ENCODE data around the gene TRIM49B.
"Not testable (repeated sequence)": the region's sequence is repeated elsewhere in the genome, so short reads cannot be mapped to it uniquely, and the experiment has no call there.

The TRIM49B gene, protein sequence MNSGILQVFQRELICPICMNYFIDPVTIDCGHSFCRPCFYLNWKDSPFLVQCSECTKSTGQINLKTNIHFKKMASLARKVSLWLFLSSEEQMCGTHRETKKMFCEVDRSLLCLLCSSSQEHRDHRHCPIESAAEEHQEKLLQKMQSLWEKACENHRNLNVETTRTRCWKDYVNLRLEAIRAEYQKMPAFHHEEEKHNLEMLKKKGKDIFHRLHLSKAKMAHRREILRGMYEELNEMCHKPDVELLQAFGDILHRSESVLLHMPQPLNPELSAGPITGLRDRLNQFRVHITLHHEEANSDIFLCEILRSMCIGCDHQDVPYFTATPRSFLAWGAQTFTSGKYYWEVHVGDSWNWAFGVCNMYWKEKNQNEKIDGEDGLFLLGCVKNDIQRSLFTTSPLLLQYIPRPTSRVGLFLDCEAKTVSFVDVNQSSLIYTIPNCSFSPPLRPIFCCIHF

DNA sequence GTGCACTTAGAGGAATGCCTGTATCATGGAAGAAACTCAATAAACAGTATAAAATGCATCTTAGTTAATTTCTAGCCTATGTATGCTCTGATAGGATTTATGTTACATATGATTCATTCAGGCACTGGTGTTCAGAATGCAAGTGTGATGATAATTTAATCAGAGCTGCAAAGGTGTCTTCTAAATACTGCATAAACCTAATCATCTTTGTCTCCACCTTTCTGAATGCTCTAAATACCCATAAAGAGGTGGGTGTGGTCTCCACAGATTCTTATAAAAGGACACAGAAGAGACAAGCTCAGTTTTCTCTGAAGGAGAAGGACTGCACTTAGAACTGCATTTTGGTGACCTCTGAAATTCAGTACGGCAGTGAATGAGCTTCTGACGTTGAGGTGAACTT is at the start of gene TRIM49B:
TSS of gene TRIM49B (plus strand) at position 301 of the 400 bp plus-strand sequence. CDS start 2,777 bp downstream, outside the sequence.
- not testable (repeated sequence) for DNase-seq

DNA sequence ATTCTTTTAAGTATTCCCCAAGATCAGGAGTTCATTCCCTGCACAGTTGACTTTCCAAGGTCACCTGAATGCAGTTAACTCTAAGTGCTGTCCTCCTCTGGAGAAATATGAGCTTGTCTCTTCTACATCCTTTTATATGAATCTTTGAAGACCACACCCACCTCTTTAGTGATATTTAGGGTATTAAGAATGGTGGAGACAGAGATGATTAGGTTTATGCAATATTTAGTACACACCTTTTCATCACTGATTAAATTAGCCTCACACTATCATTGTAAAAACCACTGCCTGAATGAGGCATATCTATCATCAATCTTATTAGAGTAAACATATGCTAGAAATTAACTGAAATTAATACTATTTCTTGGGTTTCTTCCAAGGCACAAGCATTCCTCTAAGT is 44.8 kb upstream of the TRIM49B start, which contains the start of gene TRIM51G:
TSS of gene TRIM51G (minus strand) at position 101 of the 400 bp plus-strand sequence. CDS start 2,190 bp downstream, outside the sequence.
- DNase-seq: not testable (repeated sequence)

DNA sequence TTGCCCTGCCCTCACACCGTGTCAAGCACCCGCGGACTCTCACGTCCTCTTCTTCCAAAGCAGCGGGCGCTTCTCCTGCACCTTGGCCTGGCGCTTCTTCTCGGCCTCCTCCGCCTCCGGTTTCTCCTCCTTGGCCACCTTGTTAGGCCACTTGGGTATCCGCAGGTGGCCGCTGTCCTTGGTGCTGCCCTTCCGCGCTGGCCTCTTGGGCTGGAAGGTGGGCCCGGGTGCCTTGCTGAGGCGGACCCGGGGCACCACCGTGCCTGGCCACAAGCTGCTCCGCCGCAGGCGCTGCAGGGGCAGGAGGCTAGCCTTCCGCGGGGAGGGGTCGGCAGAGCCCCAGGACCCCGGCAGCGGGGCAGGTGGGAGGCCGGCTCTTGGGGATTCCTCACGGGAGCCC is 19.6 kb downstream of the TRIM49B start:
- DNase-seq: not testable (repeated sequence)

DNA sequence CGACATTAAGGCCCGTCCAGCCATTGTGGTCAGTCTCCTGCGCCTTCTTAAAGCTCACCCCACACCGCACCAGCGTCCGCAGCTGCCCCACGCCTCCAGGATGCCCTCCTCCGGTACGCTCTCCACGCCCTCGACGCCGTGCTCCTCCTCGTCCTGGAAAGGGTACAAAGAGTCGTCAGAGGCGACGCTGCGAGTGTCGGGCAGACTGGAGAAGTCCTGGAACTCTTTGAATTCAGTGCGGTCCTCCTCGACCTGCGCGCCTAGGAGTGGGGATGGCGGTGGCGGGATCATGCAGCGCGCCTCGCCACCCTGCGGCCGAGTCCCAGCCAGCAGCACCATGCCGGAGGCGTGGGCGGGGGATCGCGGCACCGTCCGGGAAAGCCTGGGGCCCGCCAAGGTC is 21.2 kb downstream of the TRIM49B start:
- not testable (repeated sequence) for DNase-seq

DNA sequence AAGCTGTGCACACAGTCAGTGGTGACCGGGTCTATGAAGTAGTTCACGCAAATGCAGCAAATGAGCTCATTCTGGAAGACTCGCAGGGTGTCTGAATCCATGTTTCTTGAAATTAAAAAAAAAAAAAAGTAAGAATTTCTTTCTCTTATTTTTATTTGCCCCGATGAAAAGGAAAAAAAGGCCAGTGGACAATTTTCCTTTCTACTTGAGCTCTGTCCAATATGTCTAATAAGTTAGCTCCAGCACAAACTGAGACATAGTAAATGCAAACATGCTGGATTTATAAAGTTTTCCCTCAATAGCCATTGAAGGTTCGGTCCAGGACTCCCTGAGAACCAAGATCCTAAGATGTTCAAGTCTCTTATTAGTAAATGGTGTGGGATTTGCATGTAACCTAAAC is 30.4 kb downstream of the TRIM49B start, which contains the start of gene TRIM64C:
TSS of gene TRIM64C (minus strand) at position 101 of the 400 bp plus-strand sequence. CDS start at position 101, 0 bp downstream.
- DNase-seq: not testable (repeated sequence)

DNA sequence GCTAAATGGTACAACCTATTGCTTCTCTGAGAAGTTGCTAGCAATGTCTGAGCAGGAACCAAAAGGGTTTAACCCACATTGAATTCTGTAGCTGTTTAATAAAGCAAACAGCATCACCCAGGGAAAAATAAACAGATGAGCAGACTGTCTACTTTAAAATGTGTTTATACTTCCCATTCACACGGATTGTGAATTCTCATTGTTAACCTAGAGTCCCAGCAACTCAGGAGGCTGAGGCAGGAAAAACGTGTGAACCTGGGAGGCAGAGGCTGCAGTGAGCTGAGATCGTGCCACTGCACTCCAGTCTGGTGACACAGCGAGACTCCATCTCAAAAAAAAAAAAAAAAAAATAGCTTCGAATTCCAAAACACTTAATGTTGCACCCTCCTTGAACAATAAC is 41.3 kb downstream of the TRIM49B start:
- not testable (repeated sequence) for DNase-seq

Measured in MV-4-11 (cell line).